ENCODE results near the gene UBE2D3. TPM values are rescaled to one million over a fixed set of nuclear protein-coding genes. Genes with fewer than 3 reads are reported as not detected.

Gene UBE2D3
- total RNA-seq, 4 donors from 2014 or later = 345 to 432 (median 402) TPM

GRCh38 chr4:102815981-102816380, 11.4 kb downstream of the UBE2D3 start:
- peaks cover 29 to 100% (median 49%) of the 10 kb centered on the region in 3 donors for H3K4me1 ChIP-seq
- no peak for TF ChIP-seq POLR2A (IDR thresholded peaks at IDR 0.05)
- TF ChIP-seq POLR2AphosphoS5 (IDR thresholded peaks at IDR 0.05) = peak; percentile 50
- H3K4me3 ChIP-seq = no peak overlapping the region
- no peaks in the 10 kb centered on the region for H3K27me3 ChIP-seq
- 58 to 61% methylated on average over 2 of the region's 2 CpGs for WGBS, 2 donors (ENCODE audit: low coverage in 1 of 2)
- ATAC-seq = peak; percentile 16
- H3K36me3 ChIP-seq = no peaks in the 10 kb centered on the region
- H3K27ac ChIP-seq = no peak overlapping the region
- no peaks in the 10 kb centered on the region for H3K9me3 ChIP-seq

- TF ChIP-seq EP300 (IDR thresholded peaks at IDR 0.05) (no peak), CTCF (IDR thresholded peaks at IDR 0.05) (no peak), POLR2A (IDR thresholded peaks at IDR 0.05) (no peak), POLR2AphosphoS5 (IDR thresholded peaks at IDR 0.05) (no peak)
- no peak for ATAC-seq
- 74 to 82% methylated on average over 2 of the region's 2 CpGs for WGBS, 2 donors (ENCODE audit: low coverage in 1 of 2)
- no peak overlapping the region for H3K4me3 ChIP-seq
- H3K9me3 ChIP-seq = no peaks in the 10 kb centered on the region
- H3K4me1 ChIP-seq = peaks cover 7 to 91% (median 21%) of the 10 kb centered on the region in 3 donors
- H3K27ac ChIP-seq = no peak overlapping the region
- peaks cover 0 to 36% of the 10 kb centered on the region in 2 donors for H3K36me3 ChIP-seq
- no peaks in the 10 kb centered on the region for H3K27me3 ChIP-seq
These were observed 17.7 kb downstream of the UBE2D3 start for GRCh38 chr4:102809691-102810090.

- TF ChIP-seq POLR2A (IDR thresholded peaks at IDR 0.05) (no peak), CTCF (IDR thresholded peaks at IDR 0.05) (no peak), EP300 (IDR thresholded peaks at IDR 0.05) (no peak), POLR2AphosphoS5 (IDR thresholded peaks at IDR 0.05) (no peak)
- no peak for ATAC-seq
- no peak overlapping the region for H3K4me3 ChIP-seq
- WGBS, 2 donors (ENCODE audit: low coverage in 1 of 2) = 58 to 68% methylated on average over 2 to 3 of the region's 3 CpGs
- H3K36me3 ChIP-seq = peaks cover 0 to 41% of the 10 kb centered on the region in 2 donors
- H3K9me3 ChIP-seq = no peaks in the 10 kb centered on the region
- no peak overlapping the region for H3K27ac ChIP-seq
- H3K4me1 ChIP-seq = peaks cover 7 to 86% (median 21%) of the 10 kb centered on the region in 3 donors
- no peaks in the 10 kb centered on the region for H3K27me3 ChIP-seq
These were observed 18.2 kb downstream of the UBE2D3 start for GRCh38 chr4:102809190-102809589.

- Histone ChIP-seq H3K27ac (no peak overlapping the region), H3K4me3 (no peak overlapping the region), H3K36me3 (peaks cover 0 to 51% of the 10 kb centered on the region in 2 donors), H3K4me1 (peaks cover 4 to 74% (median 16%) of the 10 kb centered on the region in 3 donors), H3K27me3 (no peaks in the 10 kb centered on the region), H3K9me3 (no peaks in the 10 kb centered on the region)
- ATAC-seq = no peak
- TF ChIP-seq EP300 (IDR thresholded peaks at IDR 0.05) (no peak), POLR2A (IDR thresholded peaks at IDR 0.05) (no peak), POLR2AphosphoS5 (IDR thresholded peaks at IDR 0.05) (no peak)
- WGBS, 2 donors (ENCODE audit: low coverage in 1 of 2) = 46 to 61% methylated on average over 2 of the region's 2 CpGs
These were observed 19.3 kb downstream of the UBE2D3 start for GRCh38 chr4:102808009-102808408.

GRCh38 chr4:102807345-102807744, 20.0 kb downstream of the UBE2D3 start:
- ATAC-seq = no peak
- TF ChIP-seq EP300 (IDR thresholded peaks at IDR 0.05) = no peak
- TF ChIP-seq CTCF (IDR thresholded peaks at IDR 0.05) = no peak
- no peak for TF ChIP-seq POLR2A (IDR thresholded peaks at IDR 0.05)
- no peak for TF ChIP-seq POLR2AphosphoS5 (IDR thresholded peaks at IDR 0.05)
- no peak overlapping the region for H3K27ac ChIP-seq
- no peak overlapping the region for H3K4me3 ChIP-seq
- H3K36me3 ChIP-seq = peaks cover 0 to 58% of the 10 kb centered on the region in 2 donors
- no peaks in the 10 kb centered on the region for H3K9me3 ChIP-seq
- peaks cover 4 to 68% (median 16%) of the 10 kb centered on the region in 3 donors for H3K4me1 ChIP-seq
- H3K27me3 ChIP-seq = no peaks in the 10 kb centered on the region
- 82 to 92% methylated on average over 1 of the region's 1 CpG for WGBS, 2 donors (ENCODE audit: low coverage in 1 of 2)

- H3K36me3 ChIP-seq = peaks cover 5 to 96% of the 10 kb centered on the region in 2 donors
- TF ChIP-seq CTCF (IDR thresholded peaks at IDR 0.05) = no peak
- TF ChIP-seq POLR2AphosphoS5 (IDR thresholded peaks at IDR 0.05) = no peak
- TF ChIP-seq POLR2A (IDR thresholded peaks at IDR 0.05) = no peak
- no peak for TF ChIP-seq EP300 (IDR thresholded peaks at IDR 0.05)
- H3K4me1 ChIP-seq = peaks cover 0 to 13% (median 0%) of the 10 kb centered on the region in 3 donors
- no peak overlapping the region for H3K4me3 ChIP-seq
- H3K27me3 ChIP-seq = no peaks in the 10 kb centered on the region
- no peaks in the 10 kb centered on the region for H3K9me3 ChIP-seq
- H3K27ac ChIP-seq = no peak overlapping the region
- ATAC-seq = no peak
- 77 to 81% methylated on average over 2 of the region's 2 CpGs for WGBS, 2 donors (ENCODE audit: low coverage in 1 of 2)
These were observed 27.5 kb downstream of the UBE2D3 start for GRCh38 chr4:102799816-102800215.

Data from gastroesophageal sphincter (tissue), 4 donors.